NCI-H1436 (cell line): ENCODE data around the gene RAB4A.
A peak's percentile ranks its signal among the peaks of the same experiment; 100 is the strongest.

ENCODE experiments used
- DNase-seq: peaks from one replicate; lab custom pipeline; 2025; lab: John Stamatoyannopoulos, UW

Gene RAB4A, protein sequence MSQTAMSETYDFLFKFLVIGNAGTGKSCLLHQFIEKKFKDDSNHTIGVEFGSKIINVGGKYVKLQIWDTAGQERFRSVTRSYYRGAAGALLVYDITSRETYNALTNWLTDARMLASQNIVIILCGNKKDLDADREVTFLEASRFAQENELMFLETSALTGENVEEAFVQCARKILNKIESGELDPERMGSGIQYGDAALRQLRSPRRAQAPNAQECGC

DNA sequence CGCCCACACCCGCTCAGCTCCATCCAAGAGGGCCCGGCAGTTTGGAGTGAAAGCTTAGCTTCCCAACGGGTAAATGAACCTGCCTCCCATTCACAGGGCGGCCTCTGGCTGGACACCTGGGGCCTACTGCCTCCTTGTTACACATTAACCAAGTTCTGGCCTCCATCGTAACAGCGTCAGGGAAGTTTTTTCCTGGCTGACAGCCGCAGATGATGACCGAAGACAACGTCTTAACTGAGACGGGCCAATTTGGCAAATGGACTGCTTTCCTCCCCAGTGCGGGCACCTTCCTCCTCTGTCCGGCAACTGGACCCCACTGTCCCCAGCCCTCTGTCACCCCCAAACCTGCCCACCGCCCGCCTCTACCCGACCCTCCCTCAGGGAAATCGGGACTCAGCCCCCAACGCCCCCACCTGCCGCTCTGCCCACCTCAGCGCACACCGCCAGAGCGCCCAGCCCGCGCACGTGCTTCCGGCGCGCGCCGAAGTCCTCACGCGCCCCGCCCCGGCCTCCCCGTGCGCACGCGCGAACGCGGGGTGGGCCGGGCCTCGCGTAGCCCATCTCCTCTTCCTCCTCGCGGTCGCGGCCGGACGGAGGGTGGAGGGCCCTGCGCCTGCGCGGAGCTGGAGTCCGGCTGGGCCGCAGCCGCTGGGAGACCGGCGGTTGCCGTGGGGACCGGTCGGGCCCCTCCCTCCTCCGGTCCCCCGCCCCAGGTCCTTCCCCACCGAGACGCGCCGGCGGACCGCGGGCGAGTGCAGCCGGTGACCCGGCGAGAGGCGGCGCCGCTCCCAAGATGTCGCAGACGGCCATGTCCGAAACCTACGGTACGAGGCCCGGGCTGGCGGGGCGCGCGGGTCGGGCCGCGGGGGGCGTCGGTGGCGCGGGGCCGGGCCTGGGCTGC, at the start of gene RAB4A:
RAB4A (plus strand) TSS at position 565 of the 901 bp plus-strand sequence; CDS start at position 794, 229 bp downstream.
- DNase-seq: peak; percentile 78

DNA sequence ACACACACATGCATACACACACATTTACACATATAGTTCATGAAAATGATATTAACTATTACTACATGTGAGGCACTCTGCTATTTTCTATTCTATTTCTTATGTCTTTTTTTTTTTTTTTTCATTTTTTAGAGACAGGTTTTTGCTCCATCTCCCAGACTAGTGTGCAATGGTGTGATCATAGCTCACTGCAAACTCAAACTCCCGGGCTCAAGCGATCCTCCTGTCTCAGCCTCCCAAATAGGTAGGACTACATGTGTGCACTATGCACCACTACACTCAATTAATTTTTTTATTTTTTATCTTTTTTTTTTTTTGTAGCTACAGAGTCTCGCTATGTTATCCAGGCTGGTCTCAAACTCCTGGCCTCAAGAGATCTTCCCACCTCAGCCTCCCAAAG, 48.8 kb upstream of the RAB4A start:
- DNase-seq: no peak

DNA sequence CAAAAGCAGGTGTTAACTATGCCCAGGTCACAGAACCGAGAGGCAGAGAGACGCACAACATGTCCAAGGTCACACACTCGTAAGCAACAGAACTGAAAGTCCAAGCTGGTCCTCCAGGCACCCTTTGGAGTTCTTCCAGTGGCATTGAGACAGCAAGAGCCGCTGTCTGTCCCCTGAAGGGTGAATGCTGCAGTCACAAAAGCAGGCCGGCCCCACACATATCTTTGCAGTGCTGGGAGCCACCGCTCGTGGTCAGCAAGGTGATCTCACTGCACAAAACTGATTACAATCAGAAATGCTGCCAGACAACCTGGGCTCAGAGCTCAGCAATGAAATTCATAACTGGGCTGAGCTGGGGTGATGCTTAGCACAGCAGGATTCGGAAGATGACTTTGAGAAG, 47.4 kb upstream of the RAB4A start:
- DNase-seq: no peak

DNA sequence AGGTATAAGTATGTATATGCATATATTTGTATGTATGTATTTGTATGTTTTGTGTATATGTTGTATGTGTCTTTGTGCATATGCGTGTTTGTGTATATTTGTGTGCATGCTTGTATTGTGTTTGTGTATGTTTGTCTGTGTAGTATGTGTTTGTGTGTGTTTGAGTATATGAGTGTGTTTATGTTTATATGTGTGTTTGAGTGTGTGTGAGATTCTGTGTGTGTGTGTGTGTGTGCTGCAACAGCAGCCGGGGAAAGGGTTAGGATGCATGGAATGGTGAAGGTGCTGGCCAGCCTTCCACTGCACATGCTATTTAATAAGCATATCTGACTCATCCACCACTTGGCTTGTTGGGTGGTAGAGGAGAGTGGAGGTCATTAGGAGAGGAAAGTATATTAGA, 46.6 kb upstream of the RAB4A start:
- DNase-seq: no peak

DNA sequence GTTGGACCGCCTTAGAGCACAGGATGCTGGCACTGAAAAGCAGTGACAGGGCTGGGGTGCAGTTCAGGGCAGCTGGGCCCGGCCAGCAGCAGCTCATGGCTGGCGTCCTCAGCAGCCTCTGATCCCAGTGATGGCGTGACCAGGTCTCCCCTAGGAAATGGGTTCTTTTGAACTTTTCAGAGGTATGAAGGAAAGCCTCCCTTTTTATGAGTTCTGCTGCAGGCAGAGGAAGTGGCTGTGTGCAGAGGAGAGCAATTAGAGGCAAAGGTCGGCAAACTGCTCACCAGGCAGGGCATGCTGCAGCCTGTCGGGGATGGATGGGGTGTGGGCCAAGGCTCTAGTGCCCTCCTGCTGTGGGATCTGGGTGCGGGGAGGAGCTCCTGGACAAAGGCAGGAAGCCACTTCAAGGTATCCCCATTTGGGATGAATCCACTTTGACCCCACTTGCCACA, 45.6 kb upstream of the RAB4A start:
- no peak for DNase-seq

DNA sequence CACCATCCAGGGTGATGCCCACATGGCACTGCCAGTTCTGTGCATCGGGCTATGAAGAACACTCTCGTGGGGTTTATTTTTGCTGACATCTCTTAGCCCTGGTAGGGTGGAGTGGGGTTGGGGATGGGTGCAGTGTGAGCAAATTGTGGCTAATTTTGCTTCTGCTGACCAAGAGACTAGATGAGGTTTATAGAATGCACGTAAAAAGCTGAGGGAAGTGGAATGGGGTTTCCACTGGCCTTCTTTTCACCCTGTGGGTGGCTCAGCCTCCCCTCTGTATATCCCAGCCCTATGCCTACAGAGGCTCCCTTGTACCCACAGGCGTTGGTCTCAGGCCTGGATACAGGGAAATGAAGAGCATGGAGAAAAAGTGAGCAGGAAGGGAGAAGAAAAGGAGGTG, 44.1 kb upstream of the RAB4A start:
- DNase-seq: no peak

DNA sequence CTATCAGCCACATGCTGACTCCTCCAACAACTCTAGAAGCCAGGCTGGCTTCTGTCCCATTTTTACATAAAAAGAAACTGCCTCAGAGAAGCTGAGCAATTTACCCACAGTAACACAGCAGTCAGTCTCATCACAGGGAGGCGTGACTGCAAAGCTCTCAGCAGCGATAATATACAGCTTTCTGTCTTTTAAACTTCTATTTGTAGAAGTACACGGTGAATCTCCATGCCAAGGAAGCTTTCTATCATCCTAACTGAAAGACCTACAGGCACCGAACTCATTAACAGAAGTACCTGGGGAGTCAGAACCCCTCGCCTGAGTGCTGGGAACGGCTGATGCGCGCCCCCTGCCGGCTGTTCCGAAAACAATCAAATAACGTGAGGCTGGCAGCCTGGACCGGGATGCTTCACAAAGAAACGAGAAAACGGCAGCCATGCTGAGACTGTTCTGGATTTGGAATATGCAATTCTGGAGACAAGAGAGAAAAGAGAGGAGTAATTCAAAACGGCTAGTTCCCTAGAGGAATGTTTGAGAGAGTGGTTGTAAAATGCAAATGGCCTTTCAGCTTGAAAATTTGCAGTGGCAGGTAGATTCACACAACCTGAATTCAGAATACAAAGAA, 43.5 kb upstream of the RAB4A start:
- DNase-seq: peak; percentile 85

DNA sequence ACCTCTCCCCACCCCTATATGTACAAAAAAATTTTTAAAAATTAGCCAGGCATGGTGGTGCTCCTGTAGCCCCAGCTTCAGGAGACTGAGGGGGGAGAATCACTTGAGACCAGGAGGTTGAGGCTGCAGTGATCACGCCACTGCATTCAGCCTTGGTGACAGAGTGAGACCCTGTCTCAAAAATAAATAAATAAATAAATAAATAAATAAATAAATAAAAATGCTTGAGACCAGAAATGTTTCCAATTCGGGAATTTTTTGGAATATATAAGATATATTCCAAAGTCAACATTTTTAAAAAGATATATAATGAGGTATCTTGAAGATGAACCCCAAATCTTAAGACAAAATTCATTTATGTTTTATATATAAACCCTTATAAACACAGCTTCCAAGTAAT, 42.4 kb upstream of the RAB4A start:
- DNase-seq: no peak

DNA sequence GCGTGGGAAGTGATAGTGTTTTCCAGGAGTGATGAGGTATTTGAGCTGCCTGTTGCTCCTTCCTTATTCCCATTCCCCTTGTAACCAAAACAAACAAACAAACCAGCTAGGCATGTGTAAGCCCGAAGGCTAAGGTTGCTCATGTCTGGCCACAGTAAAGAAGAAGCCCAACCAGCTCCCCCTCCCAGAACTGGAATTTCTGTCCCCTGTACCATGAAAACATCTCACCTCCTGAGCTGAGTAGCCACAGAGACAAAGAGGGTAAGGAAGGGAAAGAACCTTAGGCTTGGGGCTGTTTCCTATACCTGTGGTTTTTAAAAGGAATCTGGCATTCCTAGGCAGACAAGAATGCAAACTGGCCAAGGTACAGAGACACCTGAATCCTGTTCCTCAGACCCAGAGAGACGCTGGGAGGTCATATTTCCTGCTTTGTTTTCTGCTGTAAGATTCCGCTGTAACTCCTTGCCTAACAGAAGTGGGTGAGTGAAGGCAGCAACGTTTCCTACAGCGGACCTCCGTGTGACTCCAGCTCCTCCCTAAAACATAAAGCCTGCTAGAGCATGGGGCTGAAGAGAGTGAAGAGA, 41.7 kb upstream of the RAB4A start:
- no peak for DNase-seq

DNA sequence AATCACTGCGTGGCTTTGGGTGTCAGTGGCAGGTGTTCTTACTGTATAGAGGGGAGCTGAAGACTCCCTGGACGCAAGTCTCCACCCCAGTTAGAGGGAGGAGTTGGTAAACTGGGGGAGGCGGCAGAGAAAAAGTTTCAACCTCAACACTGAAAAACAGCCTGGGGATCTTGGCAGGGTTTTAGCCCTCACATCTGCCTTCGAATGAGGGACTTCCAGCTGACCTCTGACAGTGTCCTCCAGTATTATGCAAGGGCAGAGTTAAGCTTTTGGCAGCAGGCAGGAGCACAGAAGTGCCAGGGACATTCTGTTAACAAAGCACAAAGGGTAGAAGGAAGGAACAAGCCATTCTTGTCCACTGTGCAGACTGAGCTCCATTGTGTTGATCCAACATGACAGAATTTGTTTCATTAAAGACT, 41.2 kb upstream of the RAB4A start:
- no peak for DNase-seq

DNA sequence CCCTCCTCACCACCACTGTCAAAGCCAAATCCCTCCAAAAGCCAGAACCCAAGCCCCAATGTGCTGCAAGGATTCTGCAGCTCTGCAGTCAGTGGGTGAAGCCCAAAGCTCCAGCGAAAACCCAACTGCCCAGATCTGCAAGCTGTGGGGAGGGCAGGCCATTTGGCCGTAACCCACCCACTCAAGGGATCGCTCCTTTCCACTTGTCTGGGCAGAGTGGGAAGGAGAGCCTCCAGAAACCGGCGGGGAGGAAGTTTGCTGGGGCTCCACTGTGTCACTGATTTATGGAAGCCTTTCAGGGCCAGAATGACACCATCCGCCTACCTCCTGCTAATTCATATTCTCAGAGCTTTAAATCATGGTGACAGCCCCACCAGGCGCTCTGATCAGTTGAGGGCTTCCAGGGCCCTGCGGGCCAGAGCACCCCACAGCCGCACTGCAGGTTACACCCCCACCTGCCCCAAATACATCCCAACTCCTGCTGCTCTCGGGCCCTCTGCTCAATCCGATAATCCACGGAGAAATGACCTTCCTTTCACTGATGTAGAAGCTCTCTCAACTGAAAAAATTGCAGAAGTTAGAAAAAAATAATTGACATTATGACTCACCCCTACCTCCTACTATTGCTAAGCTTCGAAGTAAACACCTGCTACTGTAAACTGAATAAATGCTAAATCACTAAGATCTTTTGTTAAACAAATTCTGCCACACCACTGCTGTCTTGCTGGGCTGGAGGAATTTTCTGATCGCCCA, 40.6 kb upstream of the RAB4A start:
- DNase-seq: no peak

DNA sequence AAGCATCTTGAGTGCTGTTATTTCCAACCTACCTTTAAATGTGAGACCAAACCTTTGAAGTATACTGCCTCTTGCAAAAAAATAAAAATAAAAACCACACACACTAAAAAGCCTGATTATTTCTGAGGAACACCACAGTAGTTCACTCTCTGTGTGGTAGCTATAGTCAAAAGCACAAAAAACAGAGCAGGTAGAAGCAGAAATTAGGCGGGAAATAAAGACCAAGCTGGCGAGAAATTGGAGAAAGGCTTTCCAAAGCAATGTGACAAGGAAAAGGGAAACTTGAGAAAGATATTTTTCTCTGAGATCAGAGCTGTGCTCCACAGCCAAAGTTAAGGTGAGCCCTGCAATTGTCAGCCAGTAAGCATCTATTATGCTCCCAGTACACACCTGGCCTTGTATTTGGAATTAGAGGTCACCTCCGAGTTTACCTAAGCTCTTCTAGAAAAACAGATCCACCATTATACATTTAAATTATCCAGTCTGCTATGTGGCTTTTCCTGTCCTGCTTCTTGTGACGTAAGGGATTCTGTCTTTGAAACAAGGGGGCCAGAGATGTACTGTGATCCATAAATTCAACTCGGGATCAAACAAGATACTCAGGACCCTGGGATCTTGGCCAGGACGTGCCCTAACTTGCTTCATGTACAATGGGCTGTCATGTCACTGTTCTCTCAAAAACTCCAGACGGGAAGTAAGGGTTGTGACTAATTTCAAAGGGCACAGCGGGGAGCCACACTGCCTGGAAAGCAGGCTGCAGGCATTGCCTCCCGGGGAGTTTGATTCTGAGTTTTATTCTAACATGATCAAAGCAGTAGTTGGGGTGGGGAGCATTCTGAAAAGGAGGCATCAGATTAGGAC, 39.8 kb upstream of the RAB4A start:
- no peak for DNase-seq

DNA sequence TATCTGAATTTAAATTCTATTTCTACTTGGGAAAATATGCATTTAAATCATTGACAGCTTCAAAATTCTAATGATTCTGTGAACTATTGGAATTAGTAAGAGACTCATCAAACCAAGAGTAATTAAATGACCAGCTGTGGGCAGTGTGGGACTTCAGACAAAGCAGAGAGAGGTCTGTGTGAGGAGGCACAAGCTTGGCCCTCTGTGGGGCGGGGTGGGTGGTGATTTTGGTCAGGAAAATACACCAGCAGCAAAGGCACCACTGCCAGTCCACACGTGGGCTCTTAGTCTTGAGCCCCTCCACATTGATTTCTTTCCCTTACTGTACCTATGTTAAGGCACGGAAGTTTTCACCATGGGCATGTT, 39.2 kb upstream of the RAB4A start:
- DNase-seq: no peak

DNA sequence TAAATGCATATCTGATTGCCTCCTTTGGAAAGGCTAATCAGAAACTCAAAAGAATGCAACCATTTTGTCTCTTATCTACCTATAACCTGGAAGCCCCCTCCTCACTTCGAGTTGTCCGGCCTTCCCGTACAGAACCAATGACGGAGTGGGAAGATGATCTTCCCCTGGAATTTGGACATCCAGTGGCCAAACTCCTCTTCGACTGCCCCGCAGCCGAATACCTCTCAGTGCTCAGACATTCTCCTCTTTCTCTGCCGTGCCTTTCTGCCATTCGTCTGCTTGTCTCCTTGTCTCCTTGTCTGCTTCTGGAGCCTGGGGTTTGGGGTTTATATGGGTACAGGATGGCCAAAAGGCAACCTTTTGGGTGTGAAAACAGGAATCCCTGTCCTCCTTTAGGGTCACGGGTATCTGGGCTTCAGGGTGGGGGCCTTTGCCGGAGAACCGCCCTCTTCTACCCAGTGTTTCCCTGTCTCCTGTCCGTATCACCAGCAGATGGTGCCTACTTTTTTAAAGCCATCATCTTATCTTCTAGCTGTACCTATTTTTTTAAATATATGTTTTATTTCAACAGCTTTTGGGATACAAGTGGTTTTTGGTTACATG, 35.9 kb upstream of the RAB4A start:
- no peak for DNase-seq

DNA sequence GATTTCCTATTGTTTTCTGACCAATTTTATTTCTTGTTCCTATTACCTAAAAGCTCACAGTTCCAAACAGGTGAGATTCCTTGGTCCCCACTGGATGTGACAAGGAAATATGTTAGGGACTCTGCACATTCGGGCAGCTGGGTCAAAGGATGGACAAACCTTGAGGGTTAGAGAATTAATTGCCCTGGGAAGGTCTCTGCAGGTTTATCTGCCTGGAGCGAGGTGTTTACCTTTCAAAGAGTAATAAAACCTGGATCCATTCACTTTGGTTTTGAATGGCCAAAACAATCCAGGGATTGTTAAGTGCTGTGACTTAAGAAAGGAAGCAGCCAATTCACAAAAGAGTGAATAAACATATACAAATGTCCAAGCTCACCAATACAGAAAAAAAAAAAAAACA, 33.6 kb upstream of the RAB4A start:
- no peak for DNase-seq

DNA sequence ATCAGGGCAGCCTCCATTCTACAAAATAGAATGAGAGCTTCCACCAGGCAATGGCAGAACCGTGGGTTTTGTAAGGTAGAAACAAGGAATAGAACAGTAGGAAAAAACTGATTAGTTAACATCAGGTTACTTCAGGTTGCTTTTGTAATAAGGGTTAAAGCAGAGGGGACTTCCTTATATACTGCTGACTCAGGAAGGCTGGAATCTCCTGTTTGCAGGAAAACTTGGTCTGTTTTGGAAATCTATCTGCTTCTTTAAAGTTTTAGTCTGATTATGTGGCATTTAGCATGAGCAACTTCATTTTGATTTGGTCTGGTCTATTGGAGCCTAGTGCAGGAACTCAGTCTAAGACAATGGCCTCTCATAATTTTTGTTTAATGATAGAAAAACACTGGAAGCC, 32.7 kb upstream of the RAB4A start:
- no peak for DNase-seq

DNA sequence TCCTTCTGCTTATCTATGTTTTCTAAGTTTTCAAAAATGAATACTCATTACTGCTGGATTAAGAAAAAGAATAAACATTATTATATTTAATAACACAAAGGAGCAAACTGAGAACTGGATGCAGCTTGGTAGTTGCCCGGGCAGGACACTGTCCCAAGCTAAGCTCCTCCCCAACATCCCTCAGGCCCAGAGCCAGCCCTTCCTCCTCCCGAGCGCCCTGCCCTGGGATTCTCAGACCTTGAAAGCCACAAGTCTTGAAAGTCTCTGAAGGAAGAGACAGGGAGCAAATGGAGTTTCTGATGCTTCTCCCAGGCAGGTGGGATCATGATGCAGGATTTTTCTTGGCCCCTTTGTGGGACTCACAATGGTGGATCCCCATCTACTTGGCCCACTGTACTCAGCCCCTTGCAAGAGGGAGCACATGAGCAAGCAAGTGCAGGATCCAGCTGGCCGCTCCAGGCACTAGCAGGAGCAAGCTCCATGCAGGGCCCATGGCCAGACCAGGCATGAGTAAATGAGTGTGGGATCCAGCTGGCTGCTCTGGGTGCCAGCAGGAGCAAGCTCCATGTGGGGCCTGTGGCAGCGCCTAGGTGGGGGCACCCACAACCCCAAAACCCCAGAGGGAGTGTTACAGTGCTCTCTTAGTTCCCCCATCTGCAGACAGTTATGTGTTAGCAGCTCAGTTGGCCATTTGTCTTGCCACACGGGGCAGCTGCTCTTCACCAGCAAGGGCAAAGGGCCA, 32.1 kb upstream of the RAB4A start:
- DNase-seq: no peak

DNA sequence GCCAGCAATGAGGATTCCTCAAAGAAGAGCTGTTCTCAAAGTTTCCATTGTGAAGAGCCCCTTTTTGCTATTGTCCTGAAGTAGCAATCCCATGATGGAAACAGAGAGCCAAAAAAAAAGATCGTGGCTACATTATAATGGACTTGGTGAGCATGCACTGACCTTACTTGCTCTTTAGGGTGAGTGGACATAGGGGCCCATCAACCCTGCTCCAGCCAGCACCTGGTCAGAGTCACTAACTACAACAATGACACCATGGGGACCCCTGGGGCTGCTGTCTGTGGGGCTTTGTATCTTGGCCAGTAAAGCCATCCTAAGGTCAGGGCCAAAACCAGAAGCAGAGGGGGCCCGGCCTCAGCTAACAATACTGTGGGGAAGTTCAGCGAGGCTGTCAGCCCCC, 30.4 kb upstream of the RAB4A start:
- DNase-seq: no peak

DNA sequence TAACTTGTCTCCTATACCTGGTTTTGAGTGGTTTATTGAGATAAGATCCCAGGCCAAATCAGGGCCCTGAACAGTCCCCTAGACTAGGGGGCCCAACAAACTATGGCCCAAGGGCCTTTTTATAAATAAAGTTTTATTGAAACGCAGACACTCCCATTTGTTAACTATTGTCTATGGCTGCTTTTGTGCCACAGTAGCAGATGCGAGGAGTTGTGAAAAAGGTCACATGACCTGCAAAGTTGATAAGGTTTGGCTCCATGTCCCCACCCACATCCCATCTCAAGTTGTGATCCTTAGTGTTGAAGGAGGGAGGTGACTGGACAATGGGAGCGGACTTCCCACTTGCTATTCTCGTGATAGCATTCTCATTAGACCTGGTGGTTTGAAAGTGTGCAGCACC, 29.5 kb upstream of the RAB4A start:
- DNase-seq: no peak

DNA sequence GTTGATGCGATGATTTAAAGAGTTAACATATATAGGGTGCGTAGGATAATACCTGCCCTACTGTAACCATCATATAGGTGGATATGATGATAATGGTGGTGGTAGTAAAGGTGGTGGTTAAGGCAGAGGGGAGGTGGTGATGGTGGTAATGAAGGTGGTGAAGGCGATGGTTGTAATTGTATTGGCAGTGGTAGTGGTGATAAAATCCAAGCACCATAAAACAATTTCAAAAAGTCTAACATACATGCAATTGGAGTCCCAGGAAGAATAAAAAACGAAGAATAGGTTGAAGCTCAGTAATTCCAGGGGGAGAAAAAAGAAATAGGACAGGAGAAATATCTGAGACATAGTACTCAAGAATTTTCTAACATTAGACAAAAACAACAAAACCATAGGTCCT, 27.3 kb upstream of the RAB4A start:
- no peak for DNase-seq
